Adrenal gland (tissue), 5 donors: Measurements from ENCODE around the gene LRRIQ1.

Experiments
- CTCF ChIP-seq, 6 experiments: fragments of 450-650 bp in 4 of 6; fragments of 200-600 bp in 2 of 6; sonication (generic) in 1 of 6; IDR thresholded peaks; 1 replicate in 5 of 6; 2 replicates in 1 of 6; pipeline versions ENCODE4 v1.5.1 to v1.8.0; 2016 to 2021; ENCODE audit warnings: antibody characterized with exemption in 6 of 6, mild to moderate bottlenecking in 2 of 6, moderate library complexity in 1 of 6
- POLR2A ChIP-seq, 2 donors: fragments of 450-650 bp; IDR thresholded peaks; one replicate each; pipeline ENCODE4 v1.6.1; 2017; ENCODE audit warnings: antibody characterized with exemption in 2 of 2, mild to moderate bottlenecking in 2 of 2, moderate library complexity in 1 of 2
- donor health status: DM: no; HTN: no; CAD: no.

- TF ChIP-seq CTCF (IDR thresholded peaks at IDR 0.05) = no peak
- TF ChIP-seq POLR2A (IDR thresholded peaks at IDR 0.05) = no peak
These were observed 239.2 kb downstream of the LRRIQ1 start for GRCh38 chr12:85275374-85275773.
